Panc1 (cell line): Measurements from ENCODE around the gene GUCY1A2. TPM values are rescaled to one million over a fixed set of nuclear protein-coding genes. Genes with fewer than 3 reads are reported as not detected.

Source experiments
- ATAC-seq: fragments of 200-7000 bp; cut with Tn5 transposase; 2 replicates; pipeline ENCODE4 v1.9.1; 2020; ENCODE audit warnings: mild to moderate bottlenecking, moderate library complexity
- BruUV-seq: library from RNA; stranded (reverse); fragments of 400-500 nt; replicated peaks from 2 replicates; lab custom pipeline; 2021; lab: Mats Ljungman, UMichigan
- CTCF ChIA-PET: fragments of 300-600 bp; sonication (Branson Sonifier 250); formaldehyde crosslinking; loops from one replicate; lab custom pipeline; 2022; ENCODE audit warnings: antibody characterized with exemption; lab: Charles Lee
- POLR2A ChIA-PET: fragments of 300-600 bp; sonication (Branson Sonifier 250); formaldehyde crosslinking; loops from one replicate; lab custom pipeline; 2022; ENCODE audit warnings: antibody characterized with exemption; lab: Charles Lee
- DNase-seq: peaks from one replicate; pipeline ENCODE4 v3.0.0-alpha.2; 2010; ENCODE audit warnings: low read depth, low spot score
- H3K27ac ChIP-seq: 2 replicates; pipeline ENCODE4 v1.5.1; 2011; ENCODE audit warnings: mild to moderate bottlenecking, low read length, inconsistent platforms
- H3K27me3 ChIP-seq: fragments of 200-500 bp; sonication (Bioruptor generic); 2 replicates; pipeline ENCODE4 v1.6.0; 2014; ENCODE audit warnings: low read length, inconsistent platforms; ENCODE audit not compliant: control insufficient read depth, insufficient read depth
- H3K36me3 ChIP-seq: fragments of 200-500 bp; sonication (Bioruptor generic); 2 replicates; pipeline ENCODE4 v1.5.1; 2014; ENCODE audit warnings: inconsistent platforms, mild to moderate bottlenecking, low read length, moderate library complexity; ENCODE audit not compliant: control insufficient read depth, insufficient read depth
- H3K4me1 ChIP-seq: 2 replicates; pipeline ENCODE4 v1.5.1; 2011; ENCODE audit warnings: inconsistent platforms, mild to moderate bottlenecking, low read length, moderate library complexity; ENCODE audit not compliant: control insufficient read depth, insufficient read depth
- H3K4me3 ChIP-seq, 2 experiments: 2 replicates each; pipeline ENCODE4 v1.5.1; 2011 to 2012; ENCODE audit warnings: low read depth in 2 of 2, low read length in 2 of 2, mild to moderate bottlenecking in 2 of 2, inconsistent platforms in 1 of 2, moderate library complexity in 1 of 2
- H3K9me3 ChIP-seq: fragments of 200-500 bp; sonication (Bioruptor generic); 2 replicates; pipeline ENCODE4 v1.5.1; 2014; ENCODE audit warnings: low read depth, mild to moderate bottlenecking, inconsistent platforms, low read length, moderate library complexity; ENCODE audit not compliant: control insufficient read depth, insufficient read depth
- CTCF ChIP-seq: fragments of 450-650 bp; IDR thresholded peaks from 2 replicates; pipeline ENCODE4 v1.5.1; 2017; ENCODE audit warnings: mild to moderate bottlenecking
- POLR2AphosphoS5 ChIP-seq: IDR thresholded peaks from 2 replicates; pipeline ENCODE4 v1.6.1; 2012; ENCODE audit warnings: mild to moderate bottlenecking, low read depth, low read length, moderate library complexity
- REST ChIP-seq, 2 experiments: IDR thresholded peaks; 2 replicates each; pipeline ENCODE4 v1.6.1; 2011 to 2012; ENCODE audit warnings: low read depth in 2 of 2, control low read depth in 1 of 2, low read length in 1 of 2, mild to moderate bottlenecking in 1 of 2, moderate library complexity in 1 of 2; ENCODE audit not compliant: insufficient read depth in 1 of 2
- SIN3A ChIP-seq: IDR thresholded peaks from 2 replicates; pipeline ENCODE4 v1.6.1; 2012; ENCODE audit warnings: low read depth, mild to moderate bottlenecking, low read length, moderate library complexity, borderline replicate concordance; ENCODE audit not compliant: insufficient read depth
- TCF7L2 ChIP-seq: IDR thresholded peaks from 2 replicates; pipeline ENCODE4 v1.6.1; 2011; ENCODE audit warnings: mild to moderate bottlenecking, low read depth, low read length, inconsistent platforms
- in situ Hi-C: cut with HindIII; loops from 2 replicates; pipeline ENCODE4 v1.10.0; 2016; ENCODE audit warnings: low sequenced_read_pairs, low pct_unique_long_range_greater_than_20kb
- intact Hi-C: fragments of 100-400 bp; cut with micrococcal nuclease; formaldehyde crosslinking; loops from one replicate; pipeline ENCODE4 v1.10.0; 2022; ENCODE audit not compliant: unreplicated experiment
- total RNA-seq: library from RNA; stranded (reverse); gene quantifications from one replicate; pipeline ENCODE4 v1.2.1, GENCODE V29; 2021; ENCODE audit not compliant: unreplicated experiment

The GUCY1A2 gene
- total RNA-seq, 1 experiment from 2014 or later, result 1.9 TPM

GRCh38 chr11:106998116-106998915 is 20.0 kb downstream of the GUCY1A2 start:
- Histone ChIP-seq H3K4me3 (no peak overlapping the region), H3K27me3 (no peaks in the 10 kb centered on the region), H3K9me3 (no peaks in the 10 kb centered on the region), H3K4me1 (no peaks in the 10 kb centered on the region), H3K27ac (no peak overlapping the region), H3K36me3 (no peaks in the 10 kb centered on the region)
- intact Hi-C loops, result no loop called here
- ChIA-PET CTCF (interaction anchor here (0.7 kb wide), 1 partner anchor 211 kb away, joined by 3 read pairs; no protein-coding TSS in a partner anchor), POLR2A (no interaction called here)
- BruUV-seq, result no TSS peak
- TF ChIP-seq REST (IDR thresholded peaks at IDR 0.05; ENCODE audit: insufficient read depth in 1 of 2, low read depth in 2 of 2, low read length in 1 of 2), result no peak
- TF ChIP-seq SIN3A, result no peak
- no peak for TF ChIP-seq POLR2AphosphoS5
- no peak for TF ChIP-seq TCF7L2
- no peak for TF ChIP-seq CTCF
- in situ Hi-C loops, result no loop called here
- ATAC-seq (no peak), DNase-seq (no peak)

GRCh38 chr11:106997227-106997626 is 21.0 kb downstream of the GUCY1A2 start:
- BruUV-seq, result no TSS peak
- DNase-seq, result no peak
- intact Hi-C loops, result no loop called here
- Histone ChIP-seq H3K27ac (no peak overlapping the region), H3K4me1 (no peaks in the 10 kb centered on the region), H3K27me3 (no peaks in the 10 kb centered on the region), H3K9me3 (no peaks in the 10 kb centered on the region), H3K36me3 (no peaks in the 10 kb centered on the region), H3K4me3 (no peak overlapping the region)
- in situ Hi-C loops, result no loop called here
- no peak for ATAC-seq
- TF ChIP-seq SIN3A (no peak), CTCF (no peak), TCF7L2 (no peak), REST (IDR thresholded peaks at IDR 0.05; ENCODE audit: insufficient read depth in 1 of 2, low read depth in 2 of 2, low read length in 1 of 2) (no peak), POLR2AphosphoS5 (no peak)
- ChIA-PET POLR2A (no interaction called here), CTCF (no interaction called here)
